NB4 (cell line): ENCODE measurements around the gene GPRIN2.

Experiments used
- DNase-seq: peaks from one replicate; pipeline ENCODE4 v3.0.0; 2010; ENCODE audit warnings: low read depth
- H3K4me3 ChIP-seq: one replicate; pipeline ENCODE4 v1.5.1; 2011; ENCODE audit warnings: mild to moderate bottlenecking, low read depth, low read length, moderate library complexity
- CTCF ChIP-seq: IDR thresholded peaks from one replicate; pipeline ENCODE4 v1.5.1; 2012; ENCODE audit warnings: low read depth, low read length
- MYC ChIP-seq: IDR thresholded peaks from 2 replicates; pipeline ENCODE4 v1.6.1; 2011; ENCODE audit warnings: low read depth, low read length
- POLR2A ChIP-seq: IDR thresholded peaks from 2 replicates; pipeline ENCODE4 v1.6.1; 2011; ENCODE audit warnings: mild to moderate bottlenecking; ENCODE audit not compliant: insufficient read length; ENCODE audit errors: extremely low read depth
- TF ChIP-seq, protein P1 (sequence below): IDR thresholded peaks from 2 replicates; pipeline ENCODE4 v1.6.1; 2011; ENCODE audit warnings: low read depth, low read length

GPRIN2 gene

DNA sequence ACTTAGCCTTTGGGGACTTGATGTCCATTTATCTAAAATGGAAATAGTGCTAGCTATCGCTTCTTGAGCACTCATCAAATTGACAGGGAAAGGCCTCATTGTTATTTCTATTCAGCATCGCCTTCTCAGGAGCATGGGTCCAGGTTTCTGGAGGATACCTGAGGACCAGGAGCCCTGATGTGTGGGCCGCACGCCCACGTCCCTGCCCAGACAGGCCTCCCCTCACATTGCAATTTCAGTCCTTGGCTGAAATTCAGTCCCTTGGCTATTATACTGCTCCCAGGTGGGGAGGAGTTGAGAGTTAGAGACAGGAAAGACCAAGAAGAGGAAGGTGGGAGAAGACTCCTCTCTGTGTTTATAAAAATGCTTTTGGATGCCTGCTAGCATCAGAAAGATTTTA lies 38.9 kb downstream of the GPRIN2 start:
- DNase-seq, result no peak
- H3K4me3 ChIP-seq, result no peak overlapping the region
- TF ChIP-seq POLR2A, result no peak
- TF ChIP-seq, protein P1, sequence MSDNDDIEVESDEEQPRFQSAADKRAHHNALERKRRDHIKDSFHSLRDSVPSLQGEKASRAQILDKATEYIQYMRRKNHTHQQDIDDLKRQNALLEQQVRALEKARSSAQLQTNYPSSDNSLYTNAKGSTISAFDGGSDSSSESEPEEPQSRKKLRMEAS, result no peak
- no peak for TF ChIP-seq CTCF
- TF ChIP-seq MYC, result no peak

GRCh38 chr10:46516660-46517416 lies 39.6 kb downstream of the GPRIN2 start:
- TF ChIP-seq POLR2A (no peak), MYC (no peak), CTCF (no peak)
- TF ChIP-seq, protein P1, result no peak
- DNase-seq, result no peak
- no peak overlapping the region for H3K4me3 ChIP-seq

GRCh38 chr10:46515793-46516192 lies 40.7 kb downstream of the GPRIN2 start:
- TF ChIP-seq MYC, result no peak
- TF ChIP-seq, protein P1, result no peak
- TF ChIP-seq POLR2A, result no peak
- no peak for TF ChIP-seq CTCF
- DNase-seq, result no peak
- no peak overlapping the region for H3K4me3 ChIP-seq

DNA sequence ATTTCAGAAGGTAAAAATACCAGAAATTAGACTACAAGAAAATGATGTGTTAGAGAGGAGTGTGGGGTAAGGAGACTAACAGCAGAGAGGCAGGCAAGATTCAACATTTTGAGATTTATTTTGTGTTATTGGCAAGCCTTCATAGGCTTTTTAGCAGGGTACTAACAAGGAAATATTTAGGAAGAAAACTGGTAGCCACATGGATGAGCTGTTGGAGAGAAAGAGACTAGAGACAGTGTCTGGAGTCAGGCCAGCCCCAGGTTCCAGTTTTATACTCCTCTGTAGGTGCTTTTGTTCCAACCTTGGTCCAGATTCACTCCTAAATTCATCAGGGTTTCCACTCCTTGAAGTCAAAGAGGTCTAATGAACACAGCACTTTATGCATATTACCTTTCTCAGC lies 41.1 kb downstream of the GPRIN2 start:
- no peak overlapping the region for H3K4me3 ChIP-seq
- TF ChIP-seq CTCF, result no peak
- TF ChIP-seq, protein P1, result no peak
- TF ChIP-seq MYC, result no peak
- TF ChIP-seq POLR2A, result no peak
- no peak for DNase-seq

GRCh38 chr10:46514899-46515298 lies 41.6 kb downstream of the GPRIN2 start:
- TF ChIP-seq POLR2A (no peak), MYC (no peak), CTCF (no peak)
- TF ChIP-seq, protein P1, result no peak
- DNase-seq, result no peak
- H3K4me3 ChIP-seq, result no peak overlapping the region
